ENCODE data around the gene YPEL3. TPM values are rescaled to one million over a fixed set of nuclear protein-coding genes. Genes with fewer than 3 reads are reported as not detected.

Gene YPEL3
- polyA plus RNA-seq, 1 donor from 2014 or later = 76.9 TPM

- Histone ChIP-seq H3K27me3 (ENCODE audit: insufficient read depth, low read depth, low read length) (no peaks in the 10 kb centered on the region), H3K79me2 (replicated peaks; ENCODE audit: insufficient read depth, low read length) (no peaks in the 10 kb centered on the region), H3K27ac (ENCODE audit: low read length) (no peak overlapping the region)
Measured at GRCh38 chr16:30087181-30087898, 8.7 kb downstream of the YPEL3 start.

GRCh38 chr16:30086291-30087140, 9.5 kb downstream of the YPEL3 start:
- no peaks in the 10 kb centered on the region for H3K9me2 ChIP-seq (ENCODE audit: insufficient read depth, low read length)
- no peaks in the 10 kb centered on the region for H3K79me2 ChIP-seq (replicated peaks; ENCODE audit: insufficient read depth, low read length)
- no peaks in the 10 kb centered on the region for H3K9me3 ChIP-seq (ENCODE audit: low read length)
- H3K27ac ChIP-seq (ENCODE audit: low read length) = no peak overlapping the region
- no peaks in the 10 kb centered on the region for H3K27me3 ChIP-seq (ENCODE audit: insufficient read depth, low read depth, low read length)
- no peaks in the 10 kb centered on the region for H3F3A ChIP-seq (ENCODE audit: insufficient read depth, low read length, poor library complexity, severe bottlenecking)
- no peak overlapping the region for H3K9ac ChIP-seq (ENCODE audit: low read length)
- peaks cover 5% of the 10 kb centered on the region for H3K36me3 ChIP-seq (ENCODE audit: insufficient read depth, low read length)
- no peak overlapping the region for H3K4me3 ChIP-seq (ENCODE audit: low read length)
- H3K4me2 ChIP-seq (ENCODE audit: low read length) = no peak overlapping the region
- no peaks in the 10 kb centered on the region for H4K20me1 ChIP-seq (ENCODE audit: insufficient read depth)
- no peak overlapping the region for H2AFZ ChIP-seq (ENCODE audit: low read depth, low read length)
- TF ChIP-seq EZH2 (IDR thresholded peaks at IDR 0.05; ENCODE audit: borderline replicate concordance, insufficient read depth, low read length, poor library complexity, severe bottlenecking) (no peak), MXI1 (conservative IDR thresholded peaks at IDR 0.05; ENCODE audit: poor library complexity, severe bottlenecking) (no peak), EP300 (conservative IDR thresholded peaks at IDR 0.05; ENCODE audit: poor library complexity, severe bottlenecking) (no peak), POLR2AphosphoS5 (IDR thresholded peaks at IDR 0.05) (no peak), SMC3 (conservative IDR thresholded peaks at IDR 0.05; ENCODE audit: poor library complexity) (no peak)
- TF ChIP-seq, protein P1, sequence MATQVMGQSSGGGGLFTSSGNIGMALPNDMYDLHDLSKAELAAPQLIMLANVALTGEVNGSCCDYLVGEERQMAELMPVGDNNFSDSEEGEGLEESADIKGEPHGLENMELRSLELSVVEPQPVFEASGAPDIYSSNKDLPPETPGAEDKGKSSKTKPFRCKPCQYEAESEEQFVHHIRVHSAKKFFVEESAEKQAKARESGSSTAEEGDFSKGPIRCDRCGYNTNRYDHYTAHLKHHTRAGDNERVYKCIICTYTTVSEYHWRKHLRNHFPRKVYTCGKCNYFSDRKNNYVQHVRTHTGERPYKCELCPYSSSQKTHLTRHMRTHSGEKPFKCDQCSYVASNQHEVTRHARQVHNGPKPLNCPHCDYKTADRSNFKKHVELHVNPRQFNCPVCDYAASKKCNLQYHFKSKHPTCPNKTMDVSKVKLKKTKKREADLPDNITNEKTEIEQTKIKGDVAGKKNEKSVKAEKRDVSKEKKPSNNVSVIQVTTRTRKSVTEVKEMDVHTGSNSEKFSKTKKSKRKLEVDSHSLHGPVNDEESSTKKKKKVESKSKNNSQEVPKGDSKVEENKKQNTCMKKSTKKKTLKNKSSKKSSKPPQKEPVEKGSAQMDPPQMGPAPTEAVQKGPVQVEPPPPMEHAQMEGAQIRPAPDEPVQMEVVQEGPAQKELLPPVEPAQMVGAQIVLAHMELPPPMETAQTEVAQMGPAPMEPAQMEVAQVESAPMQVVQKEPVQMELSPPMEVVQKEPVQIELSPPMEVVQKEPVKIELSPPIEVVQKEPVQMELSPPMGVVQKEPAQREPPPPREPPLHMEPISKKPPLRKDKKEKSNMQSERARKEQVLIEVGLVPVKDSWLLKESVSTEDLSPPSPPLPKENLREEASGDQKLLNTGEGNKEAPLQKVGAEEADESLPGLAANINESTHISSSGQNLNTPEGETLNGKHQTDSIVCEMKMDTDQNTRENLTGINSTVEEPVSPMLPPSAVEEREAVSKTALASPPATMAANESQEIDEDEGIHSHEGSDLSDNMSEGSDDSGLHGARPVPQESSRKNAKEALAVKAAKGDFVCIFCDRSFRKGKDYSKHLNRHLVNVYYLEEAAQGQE (IDR thresholded peaks at IDR 0.05; ENCODE audit: borderline replicate concordance) = no peak
- TF ChIP-seq, protein P2, sequence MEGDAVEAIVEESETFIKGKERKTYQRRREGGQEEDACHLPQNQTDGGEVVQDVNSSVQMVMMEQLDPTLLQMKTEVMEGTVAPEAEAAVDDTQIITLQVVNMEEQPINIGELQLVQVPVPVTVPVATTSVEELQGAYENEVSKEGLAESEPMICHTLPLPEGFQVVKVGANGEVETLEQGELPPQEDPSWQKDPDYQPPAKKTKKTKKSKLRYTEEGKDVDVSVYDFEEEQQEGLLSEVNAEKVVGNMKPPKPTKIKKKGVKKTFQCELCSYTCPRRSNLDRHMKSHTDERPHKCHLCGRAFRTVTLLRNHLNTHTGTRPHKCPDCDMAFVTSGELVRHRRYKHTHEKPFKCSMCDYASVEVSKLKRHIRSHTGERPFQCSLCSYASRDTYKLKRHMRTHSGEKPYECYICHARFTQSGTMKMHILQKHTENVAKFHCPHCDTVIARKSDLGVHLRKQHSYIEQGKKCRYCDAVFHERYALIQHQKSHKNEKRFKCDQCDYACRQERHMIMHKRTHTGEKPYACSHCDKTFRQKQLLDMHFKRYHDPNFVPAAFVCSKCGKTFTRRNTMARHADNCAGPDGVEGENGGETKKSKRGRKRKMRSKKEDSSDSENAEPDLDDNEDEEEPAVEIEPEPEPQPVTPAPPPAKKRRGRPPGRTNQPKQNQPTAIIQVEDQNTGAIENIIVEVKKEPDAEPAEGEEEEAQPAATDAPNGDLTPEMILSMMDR (IDR thresholded peaks at IDR 0.05; ENCODE audit: poor library complexity, severe bottlenecking) = no peak

More at GRCh38 chr16:30087181-30087898, 8.7 kb downstream of the YPEL3 start:
- Histone ChIP-seq H3K36me3 (ENCODE audit: insufficient read depth, low read length) (peaks cover 5% of the 10 kb centered on the region), H3K9me3 (ENCODE audit: low read length) (no peaks in the 10 kb centered on the region), H3F3A (ENCODE audit: insufficient read depth, low read length, poor library complexity, severe bottlenecking) (no peaks in the 10 kb centered on the region), H2AFZ (ENCODE audit: low read depth, low read length) (no peak overlapping the region), H4K20me1 (ENCODE audit: insufficient read depth) (no peaks in the 10 kb centered on the region), H3K4me3 (ENCODE audit: low read length) (no peak overlapping the region), H3K9me2 (ENCODE audit: insufficient read depth, low read length) (no peaks in the 10 kb centered on the region), H3K9ac (ENCODE audit: low read length) (no peak overlapping the region), H3K4me2 (ENCODE audit: low read length) (no peak overlapping the region)
- TF ChIP-seq POLR2AphosphoS5 (IDR thresholded peaks at IDR 0.05) (no peak), SMC3 (conservative IDR thresholded peaks at IDR 0.05; ENCODE audit: poor library complexity) (no peak), RAD21 (conservative IDR thresholded peaks at IDR 0.05) (no peak), MXI1 (conservative IDR thresholded peaks at IDR 0.05; ENCODE audit: poor library complexity, severe bottlenecking) (no peak), EP300 (conservative IDR thresholded peaks at IDR 0.05; ENCODE audit: poor library complexity, severe bottlenecking) (no peak), EZH2 (IDR thresholded peaks at IDR 0.05; ENCODE audit: borderline replicate concordance, insufficient read depth, low read length, poor library complexity, severe bottlenecking) (no peak), TAF1 (IDR thresholded peaks at IDR 0.05; ENCODE audit: low read depth) (no peak)
- TF ChIP-seq, protein P2 (IDR thresholded peaks at IDR 0.05; ENCODE audit: poor library complexity, severe bottlenecking) = no peak
- TF ChIP-seq, protein P1 (IDR thresholded peaks at IDR 0.05; ENCODE audit: borderline replicate concordance) = no peak

Measured in neural cell (in vitro differentiated cells).